Right lobe of liver (tissue), 4 donors: ENCODE measurements around the gene HHLA2.

ENCODE experiments used
- POLR2A ChIP-seq: fragments of 450-650 bp; IDR thresholded peaks from one replicate; pipeline ENCODE4 v1.6.1; 2017; ENCODE audit warnings: antibody characterized with exemption, mild to moderate bottlenecking
- TF ChIP-seq, protein P1 (sequence below), 4 donors: fragments of 200-600 bp in 3 of 4; fragments of 450-650 bp in 1 of 4; IDR thresholded peaks; one replicate each; pipeline versions ENCODE4 v1.5.1 to v1.8.0; 2016 to 2022; ENCODE audit warnings: antibody characterized with exemption in 4 of 4, mild to moderate bottlenecking in 2 of 4
- donor health status: DM: no; HTN: no; CAD: no.
- donor health status: DM: no; HTN: no; CAD: no.
- donor health status: DM: no; HTN: yes; CAD: no.

DNA sequence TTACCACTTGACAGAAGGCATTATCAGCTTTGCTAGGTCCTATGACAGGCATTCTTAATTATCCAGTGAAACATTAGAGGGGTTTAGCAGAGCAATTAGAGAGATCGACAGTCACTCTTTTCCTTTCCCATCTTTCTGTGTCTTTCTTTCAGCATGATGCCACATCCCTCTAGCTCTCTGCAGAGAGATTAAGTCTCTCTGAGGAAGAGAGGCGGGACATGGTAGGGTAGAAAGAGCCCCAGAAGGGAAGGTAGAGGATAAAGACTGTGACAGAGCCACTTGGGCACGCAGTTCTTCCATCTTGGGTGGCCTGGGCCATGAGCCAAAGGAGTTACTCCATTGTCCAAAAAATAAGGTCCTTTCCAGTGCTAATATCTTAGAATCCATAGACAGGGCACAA, 55.8 kb downstream of the HHLA2 start:
- TF ChIP-seq, protein P1, sequence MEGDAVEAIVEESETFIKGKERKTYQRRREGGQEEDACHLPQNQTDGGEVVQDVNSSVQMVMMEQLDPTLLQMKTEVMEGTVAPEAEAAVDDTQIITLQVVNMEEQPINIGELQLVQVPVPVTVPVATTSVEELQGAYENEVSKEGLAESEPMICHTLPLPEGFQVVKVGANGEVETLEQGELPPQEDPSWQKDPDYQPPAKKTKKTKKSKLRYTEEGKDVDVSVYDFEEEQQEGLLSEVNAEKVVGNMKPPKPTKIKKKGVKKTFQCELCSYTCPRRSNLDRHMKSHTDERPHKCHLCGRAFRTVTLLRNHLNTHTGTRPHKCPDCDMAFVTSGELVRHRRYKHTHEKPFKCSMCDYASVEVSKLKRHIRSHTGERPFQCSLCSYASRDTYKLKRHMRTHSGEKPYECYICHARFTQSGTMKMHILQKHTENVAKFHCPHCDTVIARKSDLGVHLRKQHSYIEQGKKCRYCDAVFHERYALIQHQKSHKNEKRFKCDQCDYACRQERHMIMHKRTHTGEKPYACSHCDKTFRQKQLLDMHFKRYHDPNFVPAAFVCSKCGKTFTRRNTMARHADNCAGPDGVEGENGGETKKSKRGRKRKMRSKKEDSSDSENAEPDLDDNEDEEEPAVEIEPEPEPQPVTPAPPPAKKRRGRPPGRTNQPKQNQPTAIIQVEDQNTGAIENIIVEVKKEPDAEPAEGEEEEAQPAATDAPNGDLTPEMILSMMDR (IDR thresholded peaks at IDR 0.05) = no peak
- no peak for TF ChIP-seq POLR2A
